WTC11 (cell line): ENCODE measurements around the gene ZYG11B. TPM values are rescaled to one million over a fixed set of nuclear protein-coding genes. Genes with fewer than 3 reads are reported as not detected.

Experiments
- ATAC-seq: fragments of 200-7000 bp; cut with Tn5 transposase; 2 replicates; pipeline ENCODE4 v1.10.0; 2021; ENCODE audit warnings: mild to moderate bottlenecking, moderate library complexity
- CTCF ChIA-PET: fragments of 300-600 bp; sonication (Branson Sonifier 250); formaldehyde crosslinking; loops from one replicate; lab custom pipeline; 2021; ENCODE audit warnings: antibody characterized with exemption; lab: Charles Lee
- POLR2A ChIA-PET: fragments of 350-600 bp; sonication (Branson Sonifier 250); formaldehyde crosslinking; loops from one replicate; lab custom pipeline; 2021; ENCODE audit warnings: antibody characterized with exemption; lab: Charles Lee
- DNase-seq: peaks from one replicate; pipeline ENCODE4 v3.0.0; 2021; ENCODE audit warnings: low spot score
- H3K27ac Mint-ChIP-seq: 2 replicates; pipeline ENCODE4 v1.8.0; 2021; ENCODE audit warnings: mixed read lengths
- H3K27me3 Mint-ChIP-seq: 2 replicates; pipeline ENCODE4 v1.8.0; 2021; ENCODE audit warnings: low read depth, mild to moderate bottlenecking, moderate library complexity, mixed read lengths
- H3K36me3 Mint-ChIP-seq: 2 replicates; pipeline ENCODE4 v1.8.0; 2021; ENCODE audit warnings: mixed read lengths
- H3K4me1 Mint-ChIP-seq: 2 replicates; pipeline ENCODE4 v1.8.0; 2022; ENCODE audit warnings: mixed read lengths
- H3K4me3 Mint-ChIP-seq: 2 replicates; pipeline ENCODE4 v1.8.0; 2021; ENCODE audit warnings: mild to moderate bottlenecking, moderate library complexity, mixed read lengths
- H3K9me3 Mint-ChIP-seq: 2 replicates; pipeline ENCODE4 v1.8.0; 2021; ENCODE audit warnings: mixed read lengths
- ATF1 ChIP-seq: sonication (generic); formaldehyde crosslinking; IDR thresholded peaks from 2 replicates; pipeline ENCODE4 v1.8.1; 2023; ENCODE audit warnings: mild to moderate bottlenecking, moderate library complexity, missing genetic modification reagents
- CREB1 ChIP-seq: sonication (generic); formaldehyde crosslinking; IDR thresholded peaks from 2 replicates; pipeline ENCODE4 v1.8.0; 2023; ENCODE audit warnings: mild to moderate bottlenecking, missing genetic modification reagents
- FOXJ3 ChIP-seq: sonication (generic); formaldehyde crosslinking; IDR thresholded peaks from 2 replicates; pipeline ENCODE4 v1.9.0; 2021; ENCODE audit warnings: missing genetic modification reagents, mild to moderate bottlenecking, borderline replicate concordance
- JAZF1 ChIP-seq: fragments of 250-450 bp; sonication (Bioruptor Pico); IDR thresholded peaks from 2 replicates; pipeline ENCODE4 v1.9.0; 2021; ENCODE audit warnings: moderate library complexity, mild to moderate bottlenecking, inconsistent platforms
- JUN ChIP-seq: sonication (generic); formaldehyde crosslinking; IDR thresholded peaks from 2 replicates; pipeline ENCODE4 v1.8.0; 2023; ENCODE audit warnings: mild to moderate bottlenecking, missing genetic modification reagents
- NFATC4 ChIP-seq: fragments of 250-450 bp; sonication (Bioruptor Pico); IDR thresholded peaks from 2 replicates; pipeline ENCODE4 v1.9.0; 2021; ENCODE audit warnings: mild to moderate bottlenecking
- OVOL2 ChIP-seq: fragments of 250-450 bp; sonication (Bioruptor Pico); IDR thresholded peaks from 2 replicates; pipeline ENCODE4 v1.9.0; 2021; ENCODE audit warnings: mild to moderate bottlenecking, borderline replicate concordance
- TEAD4 ChIP-seq: sonication (generic); formaldehyde crosslinking; IDR thresholded peaks from 2 replicates; pipeline ENCODE4 v1.8.0; 2022; ENCODE audit warnings: mild to moderate bottlenecking, missing genetic modification reagents
- ZBTB21 ChIP-seq: sonication (generic); formaldehyde crosslinking; IDR thresholded peaks from 2 replicates; pipeline ENCODE4 v1.8.1; 2023; ENCODE audit warnings: mild to moderate bottlenecking, missing genetic modification reagents, borderline replicate concordance
- ZNF138 ChIP-seq: sonication (generic); formaldehyde crosslinking; conservative IDR thresholded peaks from 2 replicates; pipeline ENCODE4 v1.8.1; 2022; ENCODE audit warnings: mild to moderate bottlenecking, moderate library complexity, missing genetic modification reagents
- ZNF219 ChIP-seq: sonication (generic); formaldehyde crosslinking; IDR thresholded peaks from 2 replicates; pipeline ENCODE4 v1.8.0; 2023; ENCODE audit warnings: missing genetic modification reagents, mild to moderate bottlenecking, borderline replicate concordance
- total RNA-seq: library from RNA; stranded (reverse); gene quantifications from 3 replicates; pipeline ENCODE4 v1.2.3, GENCODE V29; 2021
- TF ChIP-seq, protein P1 (sequence below): fragments of 200-600 bp; IDR thresholded peaks from 2 replicates; pipeline ENCODE4 v1.8.0; 2022; ENCODE audit warnings: antibody characterized with exemption
- TF ChIP-seq, protein P2 (sequence below): fragments of 250-450 bp; sonication (Bioruptor Pico); IDR thresholded peaks from 2 replicates; pipeline ENCODE4 v1.9.0; 2021; ENCODE audit warnings: mild to moderate bottlenecking
- TF ChIP-seq, protein P3 (sequence below): fragments of 250-450 bp; sonication (Bioruptor Pico); IDR thresholded peaks from 2 replicates; pipeline ENCODE4 v1.9.0; 2021; ENCODE audit warnings: mild to moderate bottlenecking
- TF ChIP-seq, protein P4 (sequence below): fragments of 250-450 bp; sonication (Bioruptor Pico); IDR thresholded peaks from 2 replicates; pipeline ENCODE4 v1.9.0; 2021; ENCODE audit warnings: mild to moderate bottlenecking, borderline replicate concordance
- TF ChIP-seq, protein P5 (sequence below): sonication (generic); formaldehyde crosslinking; IDR thresholded peaks from 2 replicates; pipeline ENCODE4 v1.8.1; 2022; ENCODE audit warnings: missing genetic modification reagents, borderline replicate concordance
- TF ChIP-seq, protein P6 (sequence below): sonication (generic); formaldehyde crosslinking; IDR thresholded peaks from 2 replicates; pipeline ENCODE4 v1.8.1; 2023; ENCODE audit warnings: mild to moderate bottlenecking, missing genetic modification reagents, borderline replicate concordance

The ZYG11B gene
- total RNA-seq, 1 experiment from 2014 or later, result 19.2 TPM

DNA sequence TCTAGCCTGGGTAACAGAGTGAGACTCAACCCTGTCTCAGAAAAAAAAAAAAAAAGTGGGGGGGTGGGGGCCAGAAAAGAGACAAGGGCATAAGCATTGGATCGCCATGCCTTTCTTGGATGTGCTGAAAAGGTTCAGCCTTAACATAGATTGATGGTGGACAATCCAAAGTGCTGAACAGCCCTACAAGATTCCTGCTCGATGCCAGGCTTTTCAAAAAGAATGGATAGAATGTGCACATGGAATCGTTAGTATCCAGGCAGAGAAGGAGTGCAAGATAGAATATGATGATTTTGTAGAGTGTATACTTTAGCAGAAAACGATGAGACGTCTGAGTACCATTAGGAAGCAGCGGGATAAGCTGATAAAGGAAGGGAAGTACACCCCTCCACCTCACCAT lies 17.2 kb upstream of the ZYG11B start:
- Mint-ChIP-seq H3K4me3 (no peak overlapping the region), H3K27ac (no peak overlapping the region), H3K4me1 (peaks cover 6% of the 10 kb centered on the region), H3K36me3 (no peaks in the 10 kb centered on the region), H3K9me3 (no peaks in the 10 kb centered on the region), H3K27me3 (peaks cover 5% of the 10 kb centered on the region; the same call in 1 of the 2 replicates)
- ATAC-seq (no peak), DNase-seq (no peak)
- ChIA-PET POLR2A (no interaction called here), CTCF (interaction anchor here (0.7 kb wide), 1 partner anchor 117 kb away, joined by 4 read pairs; no protein-coding TSS in a partner anchor)
- TF ChIP-seq TEAD4 (no peak), ZBTB21 (CRISPR knock-in tag) (no peak), FOXJ3 (CRISPR knock-in tag) (no peak), ATF1 (CRISPR knock-in tag) (no peak), OVOL2 (no peak), CREB1 (CRISPR knock-in tag) (no peak), ZNF219 (CRISPR knock-in tag) (no peak), JUN (CRISPR knock-in tag) (no peak), ZNF138 (CRISPR knock-in tag) (no peak), JAZF1 (CRISPR knock-in tag) (no peak)
- TF ChIP-seq, protein P1, sequence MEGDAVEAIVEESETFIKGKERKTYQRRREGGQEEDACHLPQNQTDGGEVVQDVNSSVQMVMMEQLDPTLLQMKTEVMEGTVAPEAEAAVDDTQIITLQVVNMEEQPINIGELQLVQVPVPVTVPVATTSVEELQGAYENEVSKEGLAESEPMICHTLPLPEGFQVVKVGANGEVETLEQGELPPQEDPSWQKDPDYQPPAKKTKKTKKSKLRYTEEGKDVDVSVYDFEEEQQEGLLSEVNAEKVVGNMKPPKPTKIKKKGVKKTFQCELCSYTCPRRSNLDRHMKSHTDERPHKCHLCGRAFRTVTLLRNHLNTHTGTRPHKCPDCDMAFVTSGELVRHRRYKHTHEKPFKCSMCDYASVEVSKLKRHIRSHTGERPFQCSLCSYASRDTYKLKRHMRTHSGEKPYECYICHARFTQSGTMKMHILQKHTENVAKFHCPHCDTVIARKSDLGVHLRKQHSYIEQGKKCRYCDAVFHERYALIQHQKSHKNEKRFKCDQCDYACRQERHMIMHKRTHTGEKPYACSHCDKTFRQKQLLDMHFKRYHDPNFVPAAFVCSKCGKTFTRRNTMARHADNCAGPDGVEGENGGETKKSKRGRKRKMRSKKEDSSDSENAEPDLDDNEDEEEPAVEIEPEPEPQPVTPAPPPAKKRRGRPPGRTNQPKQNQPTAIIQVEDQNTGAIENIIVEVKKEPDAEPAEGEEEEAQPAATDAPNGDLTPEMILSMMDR, result no peak
- TF ChIP-seq, protein P2, sequence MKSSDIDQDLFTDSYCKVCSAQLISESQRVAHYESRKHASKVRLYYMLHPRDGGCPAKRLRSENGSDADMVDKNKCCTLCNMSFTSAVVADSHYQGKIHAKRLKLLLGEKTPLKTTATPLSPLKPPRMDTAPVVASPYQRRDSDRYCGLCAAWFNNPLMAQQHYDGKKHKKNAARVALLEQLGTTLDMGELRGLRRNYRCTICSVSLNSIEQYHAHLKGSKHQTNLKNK (CRISPR knock-in tag), result no peak
- TF ChIP-seq, protein P3, sequence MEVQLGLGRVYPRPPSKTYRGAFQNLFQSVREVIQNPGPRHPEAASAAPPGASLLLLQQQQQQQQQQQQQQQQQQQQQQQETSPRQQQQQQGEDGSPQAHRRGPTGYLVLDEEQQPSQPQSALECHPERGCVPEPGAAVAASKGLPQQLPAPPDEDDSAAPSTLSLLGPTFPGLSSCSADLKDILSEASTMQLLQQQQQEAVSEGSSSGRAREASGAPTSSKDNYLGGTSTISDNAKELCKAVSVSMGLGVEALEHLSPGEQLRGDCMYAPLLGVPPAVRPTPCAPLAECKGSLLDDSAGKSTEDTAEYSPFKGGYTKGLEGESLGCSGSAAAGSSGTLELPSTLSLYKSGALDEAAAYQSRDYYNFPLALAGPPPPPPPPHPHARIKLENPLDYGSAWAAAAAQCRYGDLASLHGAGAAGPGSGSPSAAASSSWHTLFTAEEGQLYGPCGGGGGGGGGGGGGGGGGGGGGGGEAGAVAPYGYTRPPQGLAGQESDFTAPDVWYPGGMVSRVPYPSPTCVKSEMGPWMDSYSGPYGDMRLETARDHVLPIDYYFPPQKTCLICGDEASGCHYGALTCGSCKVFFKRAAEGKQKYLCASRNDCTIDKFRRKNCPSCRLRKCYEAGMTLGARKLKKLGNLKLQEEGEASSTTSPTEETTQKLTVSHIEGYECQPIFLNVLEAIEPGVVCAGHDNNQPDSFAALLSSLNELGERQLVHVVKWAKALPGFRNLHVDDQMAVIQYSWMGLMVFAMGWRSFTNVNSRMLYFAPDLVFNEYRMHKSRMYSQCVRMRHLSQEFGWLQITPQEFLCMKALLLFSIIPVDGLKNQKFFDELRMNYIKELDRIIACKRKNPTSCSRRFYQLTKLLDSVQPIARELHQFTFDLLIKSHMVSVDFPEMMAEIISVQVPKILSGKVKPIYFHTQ (CRISPR knock-in tag), result no peak
- TF ChIP-seq, protein P4, sequence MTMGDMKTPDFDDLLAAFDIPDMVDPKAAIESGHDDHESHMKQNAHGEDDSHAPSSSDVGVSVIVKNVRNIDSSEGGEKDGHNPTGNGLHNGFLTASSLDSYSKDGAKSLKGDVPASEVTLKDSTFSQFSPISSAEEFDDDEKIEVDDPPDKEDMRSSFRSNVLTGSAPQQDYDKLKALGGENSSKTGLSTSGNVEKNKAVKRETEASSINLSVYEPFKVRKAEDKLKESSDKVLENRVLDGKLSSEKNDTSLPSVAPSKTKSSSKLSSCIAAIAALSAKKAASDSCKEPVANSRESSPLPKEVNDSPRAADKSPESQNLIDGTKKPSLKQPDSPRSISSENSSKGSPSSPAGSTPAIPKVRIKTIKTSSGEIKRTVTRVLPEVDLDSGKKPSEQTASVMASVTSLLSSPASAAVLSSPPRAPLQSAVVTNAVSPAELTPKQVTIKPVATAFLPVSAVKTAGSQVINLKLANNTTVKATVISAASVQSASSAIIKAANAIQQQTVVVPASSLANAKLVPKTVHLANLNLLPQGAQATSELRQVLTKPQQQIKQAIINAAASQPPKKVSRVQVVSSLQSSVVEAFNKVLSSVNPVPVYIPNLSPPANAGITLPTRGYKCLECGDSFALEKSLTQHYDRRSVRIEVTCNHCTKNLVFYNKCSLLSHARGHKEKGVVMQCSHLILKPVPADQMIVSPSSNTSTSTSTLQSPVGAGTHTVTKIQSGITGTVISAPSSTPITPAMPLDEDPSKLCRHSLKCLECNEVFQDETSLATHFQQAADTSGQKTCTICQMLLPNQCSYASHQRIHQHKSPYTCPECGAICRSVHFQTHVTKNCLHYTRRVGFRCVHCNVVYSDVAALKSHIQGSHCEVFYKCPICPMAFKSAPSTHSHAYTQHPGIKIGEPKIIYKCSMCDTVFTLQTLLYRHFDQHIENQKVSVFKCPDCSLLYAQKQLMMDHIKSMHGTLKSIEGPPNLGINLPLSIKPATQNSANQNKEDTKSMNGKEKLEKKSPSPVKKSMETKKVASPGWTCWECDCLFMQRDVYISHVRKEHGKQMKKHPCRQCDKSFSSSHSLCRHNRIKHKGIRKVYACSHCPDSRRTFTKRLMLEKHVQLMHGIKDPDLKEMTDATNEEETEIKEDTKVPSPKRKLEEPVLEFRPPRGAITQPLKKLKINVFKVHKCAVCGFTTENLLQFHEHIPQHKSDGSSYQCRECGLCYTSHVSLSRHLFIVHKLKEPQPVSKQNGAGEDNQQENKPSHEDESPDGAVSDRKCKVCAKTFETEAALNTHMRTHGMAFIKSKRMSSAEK (CRISPR knock-in tag), result no peak

DNA sequence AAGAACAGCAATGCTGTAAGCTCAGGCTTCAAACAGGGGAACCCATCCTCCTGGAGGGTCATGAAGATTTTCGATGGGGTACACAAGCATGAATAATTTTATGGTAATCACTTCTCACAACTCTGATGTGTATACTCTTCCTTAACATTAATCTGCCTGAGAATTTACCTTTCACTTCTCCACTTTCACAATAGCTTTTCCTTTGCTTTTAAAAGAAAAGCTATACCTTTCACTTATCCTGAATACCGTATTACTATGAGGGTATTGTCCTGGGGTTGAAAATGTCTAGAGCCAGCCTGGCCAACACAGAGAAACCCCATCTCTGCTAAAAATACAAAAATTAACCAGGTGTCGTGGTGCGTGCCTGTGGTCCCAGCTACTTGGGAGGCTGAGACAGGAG lies 12.7 kb upstream of the ZYG11B start:
- no peaks in the 10 kb centered on the region for H3K4me1 Mint-ChIP-seq
- no peaks in the 10 kb centered on the region for H3K36me3 Mint-ChIP-seq
- H3K9me3 Mint-ChIP-seq, result no peaks in the 10 kb centered on the region
- no peak for ATAC-seq
- H3K4me3 Mint-ChIP-seq, result no peak overlapping the region
- no peak for DNase-seq
- no peaks in the 10 kb centered on the region; the same call in 1 of the 2 replicates for H3K27me3 Mint-ChIP-seq
- no peak overlapping the region for H3K27ac Mint-ChIP-seq
- POLR2A ChIA-PET, result interaction anchor here (0.7 kb wide), 1 partner anchor 20 kb away, joined by 3 read pairs; no protein-coding TSS in a partner anchor
- CTCF ChIA-PET, result interaction anchor here (0.8 kb wide), 1 partner anchor 27 kb away, joined by 3 read pairs; no protein-coding TSS in a partner anchor
- TF ChIP-seq NFATC4 (CRISPR knock-in tag) (no peak), ZBTB21 (CRISPR knock-in tag) (no peak), ZNF138 (CRISPR knock-in tag) (no peak)
- TF ChIP-seq, protein P5, sequence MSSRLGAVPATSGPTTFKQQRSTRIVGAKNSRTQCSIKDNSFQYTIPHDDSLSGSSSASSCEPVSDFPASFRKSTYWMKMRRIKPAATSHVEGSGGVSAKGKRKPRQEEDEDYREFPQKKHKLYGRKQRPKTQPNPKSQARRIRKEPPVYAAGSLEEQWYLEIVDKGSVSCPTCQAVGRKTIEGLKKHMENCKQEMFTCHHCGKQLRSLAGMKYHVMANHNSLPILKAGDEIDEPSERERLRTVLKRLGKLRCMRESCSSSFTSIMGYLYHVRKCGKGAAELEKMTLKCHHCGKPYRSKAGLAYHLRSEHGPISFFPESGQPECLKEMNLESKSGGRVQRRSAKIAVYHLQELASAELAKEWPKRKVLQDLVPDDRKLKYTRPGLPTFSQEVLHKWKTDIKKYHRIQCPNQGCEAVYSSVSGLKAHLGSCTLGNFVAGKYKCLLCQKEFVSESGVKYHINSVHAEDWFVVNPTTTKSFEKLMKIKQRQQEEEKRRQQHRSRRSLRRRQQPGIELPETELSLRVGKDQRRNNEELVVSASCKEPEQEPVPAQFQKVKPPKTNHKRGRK, result no peak
- TF ChIP-seq, protein P6, sequence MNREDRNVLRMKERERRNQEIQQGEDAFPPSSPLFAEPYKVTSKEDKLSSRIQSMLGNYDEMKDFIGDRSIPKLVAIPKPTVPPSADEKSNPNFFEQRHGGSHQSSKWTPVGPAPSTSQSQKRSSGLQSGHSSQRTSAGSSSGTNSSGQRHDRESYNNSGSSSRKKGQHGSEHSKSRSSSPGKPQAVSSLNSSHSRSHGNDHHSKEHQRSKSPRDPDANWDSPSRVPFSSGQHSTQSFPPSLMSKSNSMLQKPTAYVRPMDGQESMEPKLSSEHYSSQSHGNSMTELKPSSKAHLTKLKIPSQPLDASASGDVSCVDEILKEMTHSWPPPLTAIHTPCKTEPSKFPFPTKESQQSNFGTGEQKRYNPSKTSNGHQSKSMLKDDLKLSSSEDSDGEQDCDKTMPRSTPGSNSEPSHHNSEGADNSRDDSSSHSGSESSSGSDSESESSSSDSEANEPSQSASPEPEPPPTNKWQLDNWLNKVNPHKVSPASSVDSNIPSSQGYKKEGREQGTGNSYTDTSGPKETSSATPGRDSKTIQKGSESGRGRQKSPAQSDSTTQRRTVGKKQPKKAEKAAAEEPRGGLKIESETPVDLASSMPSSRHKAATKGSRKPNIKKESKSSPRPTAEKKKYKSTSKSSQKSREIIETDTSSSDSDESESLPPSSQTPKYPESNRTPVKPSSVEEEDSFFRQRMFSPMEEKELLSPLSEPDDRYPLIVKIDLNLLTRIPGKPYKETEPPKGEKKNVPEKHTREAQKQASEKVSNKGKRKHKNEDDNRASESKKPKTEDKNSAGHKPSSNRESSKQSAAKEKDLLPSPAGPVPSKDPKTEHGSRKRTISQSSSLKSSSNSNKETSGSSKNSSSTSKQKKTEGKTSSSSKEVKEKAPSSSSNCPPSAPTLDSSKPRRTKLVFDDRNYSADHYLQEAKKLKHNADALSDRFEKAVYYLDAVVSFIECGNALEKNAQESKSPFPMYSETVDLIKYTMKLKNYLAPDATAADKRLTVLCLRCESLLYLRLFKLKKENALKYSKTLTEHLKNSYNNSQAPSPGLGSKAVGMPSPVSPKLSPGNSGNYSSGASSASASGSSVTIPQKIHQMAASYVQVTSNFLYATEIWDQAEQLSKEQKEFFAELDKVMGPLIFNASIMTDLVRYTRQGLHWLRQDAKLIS (CRISPR knock-in tag), result no peak
